ENCODE results near the gene PHOX2A.
A peak's percentile ranks its signal among the peaks of the same experiment; 100 is the strongest.

Gene PHOX2A

GRCh38 chr11:72229925-72230763 is 13.8 kb downstream of the PHOX2A start:
- DNase-seq (ENCODE audit: low read depth): no peak
- no peak overlapping the region for H3K4me3 ChIP-seq (ENCODE audit: low read depth, low read length)
- no peak for TF ChIP-seq CTCF (conservative IDR thresholded peaks at IDR 0.05; ENCODE audit: low read depth, low read length)

GRCh38 chr11:72229336-72229924 is 14.5 kb downstream of the PHOX2A start:
- DNase-seq (ENCODE audit: low read depth): no peak
- TF ChIP-seq CTCF (conservative IDR thresholded peaks at IDR 0.05; ENCODE audit: low read depth, low read length): no peak
- no peak overlapping the region for H3K4me3 ChIP-seq (ENCODE audit: low read depth, low read length)

- no peak for TF ChIP-seq CTCF (conservative IDR thresholded peaks at IDR 0.05; ENCODE audit: low read depth, low read length)
- DNase-seq (ENCODE audit: low read depth): no peak
- no peak overlapping the region for H3K4me3 ChIP-seq (ENCODE audit: low read depth, low read length)
These were observed 15.1 kb downstream of the PHOX2A start for GRCh38 chr11:72228844-72229231.

GRCh38 chr11:72228229-72228843 is 15.6 kb downstream of the PHOX2A start:
- peak; percentile 26 for DNase-seq (ENCODE audit: low read depth)
- peak; percentile 43 for TF ChIP-seq CTCF (conservative IDR thresholded peaks at IDR 0.05; ENCODE audit: low read depth, low read length)
- H3K4me3 ChIP-seq (ENCODE audit: low read depth, low read length): no peak overlapping the region

GRCh38 chr11:72227316-72228228 is 16.4 kb downstream of the PHOX2A start:
- TF ChIP-seq CTCF (conservative IDR thresholded peaks at IDR 0.05; ENCODE audit: low read depth, low read length): no peak
- peak; percentile 67 for DNase-seq (ENCODE audit: low read depth)
- no peak overlapping the region for H3K4me3 ChIP-seq (ENCODE audit: low read depth, low read length)

GRCh38 chr11:72226701-72227100 is 17.3 kb downstream of the PHOX2A start:
- no peak for TF ChIP-seq CTCF (conservative IDR thresholded peaks at IDR 0.05; ENCODE audit: low read depth, low read length)

More at GRCh38 chr11:72226701-72227100, 17.3 kb downstream of the PHOX2A start:
- peak overlapping the region; percentile 11 for H3K4me3 ChIP-seq (ENCODE audit: low read depth, low read length)
- no peak for DNase-seq (ENCODE audit: low read depth)
